Activated CD4-positive, alpha-beta T cell treated with anti-CD3 and anti-CD28 coated beads for 48 hours (primary cell): ENCODE results near the gene DNMBP.
"Not testable (repeated sequence)": the region's sequence is repeated elsewhere in the genome, so short reads cannot be mapped to it uniquely, and the experiment has no call there.

Experiments
- DNase-seq: peaks from one replicate; pipeline ENCODE4 v3.0.0-alpha.2; 2020

The DNMBP gene

GRCh38 chr10:99912041-99912440 lies 97.7 kb downstream of the DNMBP start:
- DNase-seq: no peak

- peak; percentile 12 for DNase-seq
Measured at GRCh38 chr10:99908512-99908911, 101.2 kb downstream of the DNMBP start.

- no peak for DNase-seq
Measured at GRCh38 chr10:99906470-99906869, 103.3 kb downstream of the DNMBP start.

- DNase-seq: no peak
Measured at GRCh38 chr10:99905971-99906370, 103.8 kb downstream of the DNMBP start.

- DNase-seq: no peak
Measured at GRCh38 chr10:99895867-99896266, 113.9 kb downstream of the DNMBP start.

- DNase-seq: not testable (repeated sequence)
Measured at GRCh38 chr10:99895066-99895465, 114.7 kb downstream of the DNMBP start.

- no peak for DNase-seq
Measured at GRCh38 chr10:99894613-99895012, 115.1 kb downstream of the DNMBP start.

GRCh38 chr10:99888622-99889021 lies 121.1 kb downstream of the DNMBP start:
- no peak for DNase-seq

GRCh38 chr10:99883523-99883922 lies 126.2 kb downstream of the DNMBP start:
- no peak for DNase-seq

- no peak for DNase-seq
Measured at GRCh38 chr10:99881371-99881770, 128.4 kb downstream of the DNMBP start.

- no peak for DNase-seq
Measured at GRCh38 chr10:99880080-99880835, 129.5 kb downstream of the DNMBP start.

- no peak for DNase-seq
Measured at GRCh38 chr10:99875473-99875872, 134.3 kb downstream of the DNMBP start.

GRCh38 chr10:99874341-99875085 lies 135.2 kb downstream of the DNMBP start:
- DNase-seq: no peak

GRCh38 chr10:99873846-99874245 lies 135.9 kb downstream of the DNMBP start:
- no peak for DNase-seq

GRCh38 chr10:99872367-99873162 lies 137.2 kb downstream of the DNMBP start:
- no peak for DNase-seq

GRCh38 chr10:99870123-99870730 lies 139.5 kb downstream of the DNMBP start:
- DNase-seq: peak; percentile 68

GRCh38 chr10:99869581-99870122 lies 140.1 kb downstream of the DNMBP start:
- DNase-seq: peak; percentile 18

- not testable (repeated sequence) for DNase-seq
Measured at GRCh38 chr10:99867250-99867649, 142.5 kb downstream of the DNMBP start.

- not testable (repeated sequence) for DNase-seq
Measured at GRCh38 chr10:99863535-99864240, 146.1 kb downstream of the DNMBP start.

- DNase-seq: no peak
Measured at GRCh38 chr10:99860466-99860865, 149.3 kb downstream of the DNMBP start.

- DNase-seq: peak; percentile 25
Measured at GRCh38 chr10:99859585-99859984, 150.2 kb downstream of the DNMBP start.

GRCh38 chr10:99858849-99859248 lies 150.9 kb downstream of the DNMBP start:
- no peak for DNase-seq
